Erythroblast (primary cell): Measurements from ENCODE around the gene PSMD13.
A peak's percentile ranks its signal among the peaks of the same experiment; 100 is the strongest.

Source experiments
- DNase-seq, 2 experiments: peaks; one replicate each; lab custom pipeline; 2025; lab: John Stamatoyannopoulos, UW
- GATA1 ChIP-seq: IDR thresholded peaks from 2 replicates; pipeline ENCODE4 v1.6.1; 2011; ENCODE audit warnings: low read depth, mild to moderate bottlenecking, control low read depth, low read length, moderate library complexity
- POLR2A ChIP-seq: IDR thresholded peaks from 2 replicates; pipeline ENCODE4 v1.6.1; 2011; ENCODE audit warnings: mild to moderate bottlenecking, low read length

Gene PSMD13

GRCh38 chr11:200224-201003 lies 36.4 kb upstream of the PSMD13 start:
- TF ChIP-seq GATA1 (no peak), POLR2A (no peak)

GRCh38 chr11:201966-202365 lies 34.8 kb upstream of the PSMD13 start:
- TF ChIP-seq GATA1 (no peak), POLR2A (peak; percentile 17)
- no peak for DNase-seq

More at GRCh38 chr11:200224-201003, 36.4 kb upstream of the PSMD13 start:
- DNase-seq, result no peak

DNA sequence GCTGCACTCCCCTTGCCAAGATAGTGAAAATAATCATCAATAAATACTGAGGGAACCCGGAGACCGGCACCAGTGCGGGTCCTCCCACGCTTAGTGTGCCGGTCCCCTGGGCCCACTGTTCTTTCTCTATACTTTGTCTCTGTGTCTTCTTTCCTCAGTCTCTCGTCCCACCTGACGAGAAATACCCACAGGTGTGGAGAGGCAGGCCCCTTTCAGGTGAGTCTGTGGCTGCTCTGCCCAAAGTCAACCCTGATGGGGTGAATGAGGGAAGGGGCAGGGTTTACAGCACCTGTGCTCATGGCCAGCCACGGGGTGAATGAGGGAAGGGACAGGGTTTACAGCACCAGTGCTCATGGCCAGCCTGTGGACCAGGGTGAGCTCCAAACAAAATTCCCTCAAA lies 34.3 kb upstream of the PSMD13 start:
- TF ChIP-seq GATA1, result no peak
- no peak for DNase-seq

- TF ChIP-seq GATA1 (no peak), POLR2A (peak; percentile 6)
- no peak for DNase-seq
These were observed 33.5 kb upstream of the PSMD13 start for GRCh38 chr11:203056-203944.

DNA sequence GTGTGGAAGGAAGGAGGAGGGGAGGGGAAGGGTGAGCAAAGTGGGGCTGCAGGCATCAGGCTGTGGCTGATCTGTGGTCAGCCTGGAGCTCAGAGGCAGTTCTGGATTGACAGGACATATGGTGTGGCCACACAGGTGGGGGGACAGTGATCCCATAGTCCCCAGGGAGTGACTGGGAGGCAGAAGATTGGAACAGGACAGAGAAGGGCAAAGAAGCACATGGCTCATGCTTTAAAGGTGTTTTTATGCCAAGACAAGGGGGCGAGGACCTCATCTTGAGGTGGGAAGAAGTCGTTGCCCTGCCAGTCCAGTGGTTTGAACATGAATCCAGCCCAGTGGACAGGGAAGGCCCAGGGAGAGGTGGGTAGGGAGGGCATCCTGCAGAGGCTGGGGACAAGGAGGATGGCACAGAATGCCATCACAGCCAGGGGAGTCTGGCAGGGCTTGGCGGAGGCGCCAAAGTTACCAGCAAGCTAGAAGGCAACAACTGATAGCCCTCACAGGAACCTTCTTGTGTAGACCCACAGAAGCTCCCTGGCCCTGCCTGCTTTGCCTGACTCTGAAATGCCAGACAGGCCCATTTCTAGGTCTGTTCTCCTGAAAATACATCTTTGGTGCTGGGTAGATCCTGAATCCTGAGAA lies 32.7 kb upstream of the PSMD13 start:
- no peak for TF ChIP-seq GATA1
- no peak for TF ChIP-seq POLR2A
- no peak for DNase-seq

DNA sequence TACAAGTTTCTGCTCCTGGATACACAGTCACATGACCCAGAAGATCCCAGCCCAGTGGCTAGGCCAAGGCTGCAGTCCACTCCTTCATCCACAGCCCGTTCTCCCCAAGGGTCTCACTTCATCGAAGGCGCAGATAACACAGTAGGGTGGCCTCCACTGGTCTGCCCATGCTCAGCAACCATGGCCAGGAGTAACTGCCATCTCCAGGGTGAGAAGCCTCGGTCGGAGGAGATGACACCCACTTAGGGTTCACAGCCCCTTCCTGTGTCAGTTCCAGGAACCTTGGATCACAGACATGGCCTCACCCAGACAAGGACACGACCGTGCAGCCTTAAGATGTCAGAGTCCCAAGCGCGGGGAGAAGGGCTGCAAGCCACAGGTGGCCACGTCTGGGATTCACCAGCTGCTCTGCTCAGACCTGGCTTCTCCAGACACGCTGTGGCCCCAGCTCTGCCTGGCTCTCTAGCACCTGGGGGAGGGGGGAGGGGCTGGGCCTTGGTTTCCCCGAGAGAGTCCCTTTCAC lies 32.1 kb upstream of the PSMD13 start:
- no peak for DNase-seq

DNA sequence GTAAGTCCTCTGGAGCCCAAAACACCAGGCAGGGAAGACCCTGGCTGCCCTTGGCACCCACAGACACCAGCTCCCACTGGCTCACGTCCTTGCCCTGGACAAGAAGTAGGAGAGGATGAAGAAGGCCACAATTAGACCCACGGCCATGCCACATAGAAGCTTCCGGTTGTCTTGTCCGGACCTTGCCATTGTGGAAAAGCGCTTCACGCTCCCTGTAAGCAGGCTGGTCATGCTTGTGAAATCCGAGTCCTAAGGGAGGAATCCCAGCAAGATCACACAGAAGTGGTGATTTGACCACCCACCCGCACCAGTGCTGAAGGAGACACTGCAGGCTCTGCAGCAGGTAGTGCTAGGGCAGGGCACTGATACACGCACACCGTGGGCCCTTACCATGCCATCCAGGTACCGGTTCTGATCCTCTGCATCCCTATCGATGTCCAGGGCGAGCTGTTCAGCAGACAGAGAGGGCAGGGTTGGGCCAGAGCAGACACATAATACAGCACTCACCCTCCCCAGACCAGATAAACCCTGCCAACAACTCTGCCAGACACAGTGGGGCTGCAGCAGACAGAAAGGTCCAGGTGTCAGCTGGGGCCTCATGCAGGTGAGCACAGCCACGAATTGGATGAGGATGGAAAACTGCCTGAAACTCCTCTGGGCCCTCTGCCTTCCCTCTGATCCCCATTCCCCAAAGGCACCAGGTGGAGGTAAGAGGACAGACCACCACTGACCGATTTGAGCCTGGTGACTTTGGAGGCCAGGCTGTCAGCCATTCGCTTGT lies 31.4 kb upstream of the PSMD13 start:
- DNase-seq, result no peak
- peak; percentile 6 for TF ChIP-seq POLR2A
- no peak for TF ChIP-seq GATA1

More for the DNA sequence above, 32.1 kb upstream of the PSMD13 start:
- no peak for TF ChIP-seq POLR2A
- TF ChIP-seq GATA1, result no peak

DNA sequence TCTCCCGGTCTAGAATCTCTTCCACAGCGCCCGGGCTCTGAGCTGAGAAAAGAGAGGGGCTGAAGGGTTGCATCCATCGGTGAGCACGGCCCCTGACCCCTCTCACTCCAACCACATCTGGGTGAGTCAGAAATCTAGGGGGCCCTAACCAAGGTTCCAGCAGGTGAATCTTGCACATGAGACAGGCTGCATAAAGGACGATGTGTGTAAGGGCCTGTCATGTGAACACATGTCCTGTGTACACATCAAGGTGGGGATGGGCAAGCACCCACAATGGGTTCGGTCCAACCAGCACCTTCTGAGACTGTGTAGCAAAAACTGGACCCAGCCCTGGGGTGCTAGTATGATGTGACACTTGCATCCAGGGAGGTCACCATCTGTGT lies 30.8 kb upstream of the PSMD13 start:
- DNase-seq, result no peak
- TF ChIP-seq GATA1 (no peak), POLR2A (peak; percentile 1)

DNA sequence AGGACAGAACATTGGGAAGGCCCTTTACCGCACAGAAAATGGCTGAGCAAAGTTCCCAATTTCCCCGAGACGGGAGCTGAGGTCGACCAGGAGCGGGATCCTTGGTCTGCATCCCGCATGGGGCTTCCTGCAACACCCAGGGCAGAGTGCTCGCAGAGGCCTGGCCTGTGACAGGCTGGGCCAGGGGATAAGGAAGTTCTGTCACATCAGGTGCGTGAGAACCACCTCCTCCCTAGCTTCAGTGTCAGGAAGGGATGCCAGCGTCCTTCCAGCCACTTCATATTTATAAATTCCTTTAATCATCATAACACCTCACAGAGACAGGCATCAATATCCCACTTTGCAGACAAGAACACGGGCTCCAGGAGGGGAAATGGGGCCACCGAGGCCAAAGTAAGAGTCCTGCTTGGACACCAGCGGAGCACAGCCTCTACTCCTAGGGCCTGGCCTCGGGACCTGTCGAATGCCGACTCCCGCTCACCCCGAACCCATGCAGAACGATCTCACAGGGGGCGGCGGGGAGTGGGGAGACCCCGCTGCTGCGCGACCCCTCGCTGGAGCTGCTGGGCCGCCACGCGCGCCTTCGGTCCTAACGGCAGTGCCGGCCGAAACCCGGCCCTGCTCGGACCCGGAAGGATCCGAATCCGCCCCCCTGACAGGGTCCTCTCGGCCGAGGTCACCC lies 30.1 kb upstream of the PSMD13 start:
- TF ChIP-seq GATA1 (no peak), POLR2A (no peak)
- peak; percentile 67 to 69 for DNase-seq

- peak; percentile 99 to 100 for DNase-seq
- TF ChIP-seq GATA1 (no peak), POLR2A (peak; percentile 96)
These were observed 29.4 kb upstream of the PSMD13 start, which contains the start of the genes BET1L and RIC8A for GRCh38 chr11:207208-207862. Gene BET1L (minus strand): TSS chr11:207399. CDS start chr11:207321, 78 bp downstream. Gene RIC8A (plus strand): TSS chr11:207708. CDS start chr11:208855, 1,147 bp downstream.

GRCh38 chr11:207863-208180 lies 29.0 kb upstream of the PSMD13 start:
- TF ChIP-seq GATA1 (no peak), POLR2A (peak; percentile 47)
- DNase-seq, result no peak
